Left colon (tissue), 2 donors: Measurements from ENCODE around the gene APOBEC3G. TPM values are rescaled to one million over a fixed set of nuclear protein-coding genes. Genes with fewer than 3 reads are reported as not detected.

ENCODE experiments used
- ATAC-seq: fragments of 200-7000 bp; cut with Tn5 transposase; one replicate; pipeline ENCODE4 v1.9.1; 2020; ENCODE audit warnings: mild to moderate bottlenecking, moderate library complexity
- DNase-seq, 2 donors: peaks; one replicate each; pipeline ENCODE4 v3.0.0-alpha.2; 2020
- intact Hi-C, 2 donors: fragments of 100-400 bp; cut with DNase I in 1 of 2; cut with micrococcal nuclease in 1 of 2; formaldehyde crosslinking; loops; one replicate each; pipeline versions ENCODE4 v1.11.2 to v1.14.0; 2022; cut with DNase I, micrococcal nuclease
- total RNA-seq, 2 donors: library from RNA; stranded (reverse); fragmentation: NEBNext Ultra II Directional; extraction: Animal tissue kit (Norgen Biotek cat#: 25700); gene quantifications; one replicate each; pipeline ENCODE4 v1.2.1, GENCODE V29; 2021
- donor health status: DM: no; HTN: no; CAD: no.
- donor health status: DM: yes; HTN: yes; CAD: no.

APOBEC3G gene
- total RNA-seq, 2 donors from 2014 or later: 3.8 to 7.8 TPM

DNA sequence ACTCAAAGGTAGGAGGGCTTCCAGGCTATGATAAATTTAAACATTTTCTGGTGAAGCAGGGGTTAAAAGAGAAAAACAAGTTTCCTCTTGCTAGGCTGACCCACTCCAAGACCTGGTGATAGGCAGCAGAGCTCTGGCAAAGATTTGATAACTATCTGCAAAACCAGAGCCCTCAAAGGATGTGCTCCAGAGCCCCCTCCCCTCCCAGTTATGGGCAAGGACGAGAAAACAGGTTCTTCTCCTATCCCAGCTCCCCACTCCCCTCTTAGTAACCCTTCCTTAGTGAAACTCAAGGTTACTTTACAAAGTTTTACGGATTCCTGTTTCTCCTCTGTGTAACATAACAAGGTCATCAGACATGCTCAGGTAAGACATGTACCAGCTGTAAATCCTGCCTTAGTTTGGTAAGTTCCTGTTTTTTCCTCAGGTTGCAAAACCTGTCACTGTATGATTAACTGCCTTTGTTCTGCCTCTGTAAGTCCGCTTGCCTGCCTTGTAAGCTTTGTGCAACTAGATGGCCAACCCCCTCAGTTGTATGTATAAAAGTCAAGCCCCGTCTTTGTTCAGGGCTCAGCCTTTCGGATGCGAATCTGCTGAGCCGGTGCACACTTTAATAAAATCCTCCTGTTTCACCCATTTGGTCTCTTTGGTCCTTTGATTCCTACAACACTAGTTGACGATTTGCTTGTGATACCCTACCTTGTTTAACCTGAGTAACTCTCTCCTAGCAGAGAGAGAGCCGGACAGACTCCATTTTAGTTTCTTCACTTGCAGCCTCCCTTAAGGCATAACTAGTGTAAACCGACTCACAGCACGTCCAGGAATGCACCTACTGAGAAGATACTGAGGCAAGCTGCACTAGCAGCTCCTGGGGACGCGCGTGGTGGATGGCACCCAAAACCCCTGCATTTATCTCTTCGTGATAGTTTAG is 33.8 kb downstream of the APOBEC3G start:
- intact Hi-C loops: no loop called here
- no peak for DNase-seq
- ATAC-seq: peak; percentile 40

DNA sequence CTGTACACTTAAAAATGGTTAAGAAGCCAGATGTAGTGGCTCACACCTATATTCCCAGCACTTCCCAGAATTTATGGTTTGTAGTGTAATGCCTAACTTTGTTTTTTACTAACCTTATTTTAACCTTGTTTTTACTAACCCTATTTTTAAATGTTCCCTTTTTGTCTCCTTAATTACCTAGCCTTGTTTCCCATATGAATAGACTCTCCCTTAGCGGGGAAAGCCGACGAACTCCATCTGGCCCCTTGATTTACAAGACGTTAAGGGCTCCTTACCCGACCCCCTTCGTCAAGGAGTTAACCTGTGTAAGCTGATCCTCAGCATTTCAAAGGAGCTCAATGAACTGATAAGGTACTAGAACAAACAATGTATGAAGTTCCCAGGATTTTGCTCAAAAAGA is 37.0 kb downstream of the APOBEC3G start:
- intact Hi-C loops: no loop called here
- ATAC-seq: no peak
- no peak for DNase-seq

- DNase-seq (no peak), ATAC-seq (no peak)
- intact Hi-C loops: loop anchor here in 1 of 2 donors (5.0 kb wide), 1 partner anchor 108 kb away; no protein-coding TSS in a partner anchor
These were observed 38.5 kb downstream of the APOBEC3G start for GRCh38 chr22:39115570-39115969.

- intact Hi-C loops: loop anchor here in 1 of 2 donors (5.0 kb wide), 1 partner anchor 109 kb away; no protein-coding TSS in a partner anchor
- ATAC-seq (no peak), DNase-seq (no peak)
These were observed 39.0 kb downstream of the APOBEC3G start for GRCh38 chr22:39115977-39116621.

GRCh38 chr22:39117585-39118191 is 40.6 kb downstream of the APOBEC3G start:
- ATAC-seq (peak; percentile 86), DNase-seq (peak; percentile 56 to 82)
- intact Hi-C loops: loop anchor here in 1 of 2 donors (5.0 kb wide), 1 partner anchor 110 kb away; no protein-coding TSS in a partner anchor

DNA sequence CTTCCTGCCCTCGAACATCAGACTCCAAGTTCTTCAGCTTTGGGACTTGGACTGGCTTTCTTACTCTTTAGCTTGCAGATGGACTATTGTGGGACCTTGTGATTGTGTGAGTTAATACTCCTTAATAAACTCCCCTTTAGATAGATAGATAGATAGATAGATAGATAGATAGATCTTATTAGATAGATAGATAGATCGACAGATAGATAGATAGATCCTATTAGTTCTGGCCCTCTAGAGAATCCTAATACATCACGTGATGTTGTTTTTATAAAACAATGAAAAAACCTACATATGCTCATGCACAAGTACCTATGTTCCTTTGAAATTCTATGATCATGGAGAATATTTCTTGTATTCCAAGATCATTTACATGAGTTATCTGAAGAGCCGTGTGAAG is 43.9 kb downstream of the APOBEC3G start:
- ATAC-seq: no peak
- intact Hi-C loops: no loop called here
- DNase-seq: no peak

DNA sequence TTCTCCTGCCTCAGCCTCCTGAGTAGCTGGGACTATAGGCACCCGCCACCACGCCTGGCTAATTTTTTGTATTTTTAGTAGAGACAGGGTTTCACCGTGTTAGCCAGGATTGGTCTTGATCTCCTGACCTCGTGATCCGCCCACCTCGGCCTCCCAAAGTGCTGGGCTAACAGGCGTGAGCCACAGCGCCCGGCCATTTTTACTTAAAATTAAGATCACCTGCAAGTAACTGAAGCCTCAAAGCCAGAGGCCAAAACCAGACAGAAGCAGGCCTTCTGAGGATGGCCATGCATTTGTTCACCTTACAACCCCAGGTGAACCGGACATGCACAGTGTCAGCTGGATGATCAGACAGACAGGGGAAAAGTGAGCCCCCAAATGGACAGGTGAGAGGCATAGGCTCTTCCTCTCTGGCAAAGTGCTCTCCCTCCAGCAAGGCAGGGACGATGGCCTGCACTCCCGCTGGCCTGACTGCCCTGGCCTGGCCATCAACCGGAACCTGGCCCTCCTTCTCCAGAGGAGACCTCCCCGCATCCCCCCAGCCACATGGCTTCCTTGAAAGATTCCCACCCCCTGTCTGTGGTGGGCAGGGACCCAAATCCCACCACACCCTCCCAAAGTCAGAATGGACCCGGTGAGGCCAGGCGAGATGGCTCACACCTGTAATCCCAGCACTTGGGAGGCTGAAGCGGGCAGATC is 45.8 kb downstream of the APOBEC3G start:
- ATAC-seq: no peak
- no peak for DNase-seq
- intact Hi-C loops: no loop called here

DNA sequence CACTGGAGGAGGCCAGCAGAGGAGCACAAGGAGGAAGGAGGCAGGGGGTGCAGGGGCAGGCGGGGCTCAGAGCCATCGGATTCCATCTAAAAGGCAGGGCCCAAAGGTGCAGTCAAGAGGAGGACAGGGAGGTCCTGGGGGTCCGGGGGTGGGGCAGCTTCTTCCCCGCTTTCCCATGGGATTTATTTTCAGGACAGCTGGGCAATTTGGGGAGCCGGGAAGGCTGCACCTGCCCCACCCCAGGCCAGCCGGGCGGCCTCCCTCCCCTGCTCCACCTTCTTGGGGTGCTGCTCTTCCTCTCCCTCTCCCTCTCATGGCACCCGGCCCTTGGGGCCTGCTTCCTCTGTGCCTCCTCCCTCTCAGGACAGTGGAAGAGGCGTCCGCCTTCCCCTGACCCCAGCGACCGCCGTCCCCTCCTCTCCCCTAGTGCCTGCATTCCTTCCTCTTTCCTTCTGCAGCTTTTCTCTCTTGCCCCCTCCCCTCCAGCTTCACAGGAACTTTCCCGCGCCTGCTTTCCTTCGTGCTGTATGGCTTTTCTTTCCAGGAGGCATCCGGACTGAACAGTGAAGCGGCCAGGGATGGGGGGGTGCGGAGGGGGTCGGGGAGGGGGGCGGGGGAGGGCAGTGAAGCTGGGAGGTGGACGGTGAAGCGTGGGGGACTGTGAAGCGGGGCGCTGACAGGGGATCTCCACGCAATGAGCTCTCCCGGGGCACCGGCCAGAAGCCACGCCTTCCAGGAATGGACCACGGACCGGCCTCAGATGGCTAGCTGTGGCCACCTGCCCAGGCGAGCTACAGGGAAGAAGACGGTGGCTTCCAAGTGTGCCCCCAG is 46.9 kb downstream of the APOBEC3G start:
- DNase-seq (no peak), ATAC-seq (no peak)
- intact Hi-C loops: no loop called here

DNA sequence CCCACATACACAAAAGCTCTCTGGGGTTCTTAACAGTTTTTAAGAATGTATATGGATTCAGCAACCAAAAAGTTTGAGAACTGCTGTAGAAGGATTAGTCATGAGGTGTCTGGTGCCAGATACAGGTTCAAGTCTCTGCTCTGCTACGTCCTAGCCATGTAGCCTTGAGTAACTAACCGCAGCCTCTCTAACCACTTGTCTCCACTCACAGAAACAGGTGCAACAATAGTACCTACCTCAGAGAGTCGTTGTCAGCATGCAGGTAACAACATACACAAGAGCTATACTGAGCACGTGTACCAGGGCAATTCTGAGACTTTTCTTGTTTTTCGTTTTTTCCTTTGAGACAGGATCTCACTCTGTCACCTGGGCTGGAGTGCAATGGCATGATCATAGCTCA is 48.5 kb downstream of the APOBEC3G start:
- DNase-seq: no peak
- intact Hi-C loops: no loop called here
- no peak for ATAC-seq

GRCh38 chr22:39128508-39128907 is 51.4 kb downstream of the APOBEC3G start:
- intact Hi-C loops: no loop called here
- DNase-seq (no peak), ATAC-seq (peak; percentile 63)

DNA sequence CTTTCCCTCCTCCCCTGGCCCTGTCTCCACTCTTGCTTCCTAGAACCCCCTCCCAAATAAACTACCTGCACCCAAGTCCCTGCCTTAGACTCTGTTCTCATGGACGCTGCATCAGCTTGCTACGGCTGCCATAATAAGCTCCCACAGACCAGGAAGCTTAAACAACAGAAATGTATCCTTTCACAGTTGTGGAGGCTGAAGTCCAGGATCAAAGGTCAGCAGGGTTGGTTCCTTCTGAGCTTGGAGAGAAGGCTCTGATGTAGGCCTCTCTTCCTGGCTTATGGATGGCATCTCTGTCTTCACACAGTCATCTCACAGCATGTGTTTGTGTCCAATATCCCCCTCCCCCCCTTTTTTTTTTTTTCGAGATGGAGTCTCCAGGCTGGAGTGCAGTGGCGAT is 52.0 kb downstream of the APOBEC3G start:
- ATAC-seq (peak; percentile 97), DNase-seq (peak; percentile 56 to 64)
- intact Hi-C loops: no loop called here

DNA sequence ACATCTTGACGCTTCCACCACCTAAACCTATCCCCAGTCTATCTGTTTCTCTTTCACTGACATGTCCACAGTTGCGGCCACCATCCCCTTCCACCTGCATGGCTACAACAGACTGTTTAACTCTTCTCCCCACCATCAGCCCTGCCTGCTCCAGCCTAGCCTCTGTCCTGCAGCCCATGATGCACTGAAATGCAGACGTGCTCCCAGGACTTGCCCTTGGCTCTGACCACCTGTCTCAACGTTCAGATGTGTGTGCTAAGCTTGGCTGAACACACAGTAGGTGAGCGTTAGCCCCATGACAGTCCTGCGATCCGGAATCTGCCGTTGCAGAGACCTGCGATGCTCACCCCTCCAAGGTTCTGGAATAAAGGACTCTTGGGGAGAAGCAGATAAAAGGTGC is 52.7 kb downstream of the APOBEC3G start:
- no peak for ATAC-seq
- intact Hi-C loops: no loop called here
- DNase-seq: no peak

DNA sequence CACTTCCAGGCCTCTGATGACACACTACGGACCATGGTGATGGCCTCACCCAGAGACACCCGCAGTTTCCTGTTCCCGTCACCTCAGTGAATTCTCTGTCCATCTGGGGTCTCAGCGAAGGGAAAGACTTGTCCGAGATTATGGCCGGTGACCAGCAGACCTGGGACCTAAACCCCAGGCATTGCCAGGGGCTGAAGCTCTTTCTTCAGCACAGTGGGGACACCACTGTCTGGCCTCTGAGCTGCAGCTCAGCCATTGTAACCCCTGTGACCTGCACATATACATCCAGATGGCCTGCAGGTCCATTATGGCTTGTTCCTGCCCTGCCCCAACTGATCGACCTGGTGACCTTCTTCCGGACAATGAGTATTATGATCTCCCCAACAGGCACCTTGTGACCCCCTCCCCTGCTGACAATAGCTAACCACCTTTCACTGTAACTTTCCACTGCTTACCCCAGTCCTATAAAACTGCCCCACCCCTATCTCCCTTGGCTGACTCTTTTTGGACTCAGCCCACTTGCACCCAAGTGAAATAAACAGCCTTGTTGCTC is 53.2 kb downstream of the APOBEC3G start:
- ATAC-seq (no peak), DNase-seq (no peak)
- intact Hi-C loops: no loop called here

GRCh38 chr22:39130892-39131855 is 54.1 kb downstream of the APOBEC3G start:
- no peak for DNase-seq
- intact Hi-C loops: no loop called here
- ATAC-seq: no peak

DNA sequence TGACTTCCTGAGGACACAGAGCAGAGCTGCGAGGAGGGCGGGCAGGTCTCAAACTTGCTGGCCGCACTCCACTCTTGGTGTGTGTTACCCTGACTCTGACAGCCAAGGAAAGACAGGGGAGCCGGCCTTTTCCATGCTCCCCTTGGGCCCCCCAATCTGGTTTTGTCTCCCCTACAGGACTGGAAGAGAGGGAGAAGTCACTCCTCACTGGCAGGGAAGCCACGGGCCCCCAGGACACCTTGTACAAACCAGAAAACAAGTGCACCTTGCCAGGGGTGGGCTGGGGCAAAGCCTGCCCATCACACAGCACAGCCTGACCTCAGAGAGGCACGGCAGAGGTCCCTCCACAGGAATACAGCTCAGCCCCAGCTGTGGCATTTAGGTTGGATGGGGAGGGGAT is 55.2 kb downstream of the APOBEC3G start:
- ATAC-seq (no peak), DNase-seq (no peak)
- intact Hi-C loops: no loop called here

DNA sequence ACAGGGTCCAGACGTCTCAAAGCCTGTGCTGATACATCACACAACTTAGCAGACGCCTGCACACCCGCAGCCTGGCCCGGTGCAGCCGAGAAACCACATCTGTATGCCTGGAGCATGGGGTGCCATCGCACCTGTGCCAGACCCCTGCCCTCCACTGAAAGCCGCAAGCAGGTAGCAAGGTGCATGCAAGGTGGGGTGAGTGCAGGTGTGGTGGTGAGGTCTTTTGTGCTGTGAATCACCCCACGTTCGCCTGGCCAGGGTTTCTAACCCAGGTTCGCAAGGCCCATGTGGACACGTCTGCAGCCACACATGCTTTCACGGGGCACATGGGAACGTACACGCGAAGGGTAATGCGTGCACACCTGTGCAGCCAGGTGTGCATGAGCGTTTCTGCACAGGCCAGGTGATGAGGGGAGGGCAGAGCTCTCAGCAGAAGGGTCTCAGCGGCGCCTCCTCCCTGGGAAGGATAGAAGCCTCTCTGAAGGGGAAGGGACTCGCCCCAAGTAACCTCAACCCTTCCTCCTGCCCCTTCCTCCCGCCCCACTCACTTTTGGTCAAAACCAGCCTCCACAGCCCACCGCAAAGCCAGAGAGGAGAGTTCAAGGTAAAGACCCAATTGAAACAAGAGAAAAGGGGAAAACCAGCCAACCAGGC is 55.9 kb downstream of the APOBEC3G start:
- DNase-seq (no peak), ATAC-seq (no peak)
- intact Hi-C loops: no loop called here
